AML-193 (cell line): Measurements from ENCODE around the gene LZTFL1.
"Not testable (repeated sequence)": the region's sequence is repeated elsewhere in the genome, so short reads cannot be mapped to it uniquely, and the experiment has no call there.

Experiments used
- DNase-seq, 2 experiments: peaks; one replicate each; lab custom pipeline; 2025; lab: John Stamatoyannopoulos, UW

Gene LZTFL1

GRCh38 chr3:45864760-45865519 is 23.0 kb upstream of the LZTFL1 start:
- no peak for DNase-seq

- DNase-seq: no peak
Measured at GRCh38 chr3:45861043-45861719, 19.3 kb upstream of the LZTFL1 start.

- no peak for DNase-seq
Measured at GRCh38 chr3:45860481-45860880, 18.6 kb upstream of the LZTFL1 start.

GRCh38 chr3:45858809-45859543 is 17.1 kb upstream of the LZTFL1 start:
- DNase-seq: no peak

GRCh38 chr3:45857024-45857423 is 15.1 kb upstream of the LZTFL1 start:
- not testable (repeated sequence) for DNase-seq

- not testable (repeated sequence) for DNase-seq
Measured at GRCh38 chr3:45856323-45856722, 14.4 kb upstream of the LZTFL1 start.

- DNase-seq: no peak
Measured at GRCh38 chr3:45852828-45853227, 10.9 kb upstream of the LZTFL1 start.

GRCh38 chr3:45848392-45848791 is 6.5 kb upstream of the LZTFL1 start:
- DNase-seq: no peak

- DNase-seq: no peak
Measured at GRCh38 chr3:45844616-45845015, 2.7 kb upstream of the LZTFL1 start.

GRCh38 chr3:45842851-45843625 is 1.1 kb upstream of the LZTFL1 start:
- DNase-seq: no peak

- peak; percentile 65 to 78 for DNase-seq
Measured at GRCh38 chr3:45841420-45841756, 531 bp downstream of the LZTFL1 start.

GRCh38 chr3:45838466-45838865 is 3.5 kb downstream of the LZTFL1 start:
- no peak for DNase-seq

GRCh38 chr3:45832699-45833098 is 9.2 kb downstream of the LZTFL1 start:
- DNase-seq: peak; percentile 8 to 17

- no peak for DNase-seq
Measured at GRCh38 chr3:45830121-45830520, 11.8 kb downstream of the LZTFL1 start.

- DNase-seq: no peak
Measured at GRCh38 chr3:45826908-45827307, 15.0 kb downstream of the LZTFL1 start.

- no peak for DNase-seq
Measured at GRCh38 chr3:45826321-45826720, 15.6 kb downstream of the LZTFL1 start.

GRCh38 chr3:45821127-45821526 is 20.8 kb downstream of the LZTFL1 start:
- no peak for DNase-seq

GRCh38 chr3:45819543-45819942 is 22.4 kb downstream of the LZTFL1 start:
- no peak for DNase-seq

- no peak for DNase-seq
Measured at GRCh38 chr3:45817831-45818522, 23.9 kb downstream of the LZTFL1 start.

- DNase-seq: no peak
Measured at GRCh38 chr3:45816544-45816943, 25.4 kb downstream of the LZTFL1 start.

GRCh38 chr3:45814322-45814721 is 27.6 kb downstream of the LZTFL1 start:
- no peak for DNase-seq
